T-helper 17 cell (primary cell): ENCODE results near the gene THOC1. TPM values are rescaled to one million over a fixed set of nuclear protein-coding genes. Genes with fewer than 3 reads are reported as not detected.

Experiments
- ATAC-seq: fragments of 150-1000 bp; cut with Tn5 transposase; 2 replicates; pipeline ENCODE4 v1.10.0; 2021; ENCODE audit warnings: mild to moderate bottlenecking, moderate library complexity
- DNase-seq, 3 donors: peaks; one replicate each; pipeline versions ENCODE4 v3.0.0 to v3.0.0-alpha.2; 2020 to 2021
- H3K9me3 ChIP-seq: one replicate; pipeline ENCODE4 v1.7.0; 2013; ENCODE audit warnings: low read length, mild to moderate bottlenecking; ENCODE audit not compliant: control insufficient read depth, poor library complexity, severe bottlenecking
- H3K27ac Mint-ChIP-seq: one replicate; pipeline ENCODE4 v1.8.0; 2022; ENCODE audit warnings: mild to moderate bottlenecking, moderate library complexity, mixed read lengths
- H3K27me3 Mint-ChIP-seq: one replicate; pipeline ENCODE4 v1.8.0; 2022; ENCODE audit warnings: mixed read lengths
- H3K36me3 Mint-ChIP-seq: one replicate; pipeline ENCODE4 v1.8.0; 2022; ENCODE audit warnings: low read depth, mixed read lengths
- H3K4me1 Mint-ChIP-seq: one replicate; pipeline ENCODE4 v1.8.0; 2022; ENCODE audit warnings: mild to moderate bottlenecking, mixed read lengths
- H3K4me3 Mint-ChIP-seq: one replicate; pipeline ENCODE4 v1.8.0; 2022; ENCODE audit warnings: mild to moderate bottlenecking, moderate library complexity, mixed read lengths
- total RNA-seq, 4 donors: library from RNA in 2 of 4; stranded (reverse) in 2 of 4; gene quantifications; one replicate each; pipeline ENCODE4 v1.2.3 and lab custom pipeline; 2022 to 2026

The THOC1 gene
- total RNA-seq, 2 donors from 2014 or later: 83.7 to 90.4 TPM

DNA sequence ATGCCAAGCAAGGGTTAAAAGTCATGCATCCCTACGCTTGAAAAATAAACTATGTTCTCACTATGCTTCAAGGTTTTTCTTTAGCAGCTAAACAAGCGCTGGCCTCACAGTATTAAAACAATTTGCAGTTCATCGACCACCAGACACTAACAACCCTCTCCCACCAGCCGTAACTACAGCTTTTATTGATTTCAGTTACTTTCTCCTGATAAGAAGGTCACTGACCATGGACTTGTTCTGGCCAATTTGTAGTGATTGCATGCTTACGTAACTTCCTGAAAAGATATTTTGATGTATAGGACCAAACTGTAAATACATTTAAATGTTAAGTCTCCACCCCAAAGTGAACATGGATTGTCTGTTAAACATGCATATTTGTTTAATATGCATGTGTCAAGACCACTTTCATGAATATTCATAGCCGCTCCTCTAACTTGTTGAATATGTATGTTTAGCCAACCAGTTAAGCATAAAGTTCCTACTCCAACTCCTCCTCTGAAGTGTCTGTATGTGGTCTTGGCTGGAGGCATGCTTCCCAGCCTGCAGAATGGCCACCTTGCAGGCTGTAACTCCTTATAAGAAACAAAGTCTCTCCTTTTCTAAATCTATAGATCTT lies 1.7 kb upstream of the THOC1 start:
- Mint-ChIP-seq H3K36me3 (peaks cover 3% of the 10 kb centered on the region), H3K4me1 (peaks cover 27% of the 10 kb centered on the region), H3K27me3 (no peaks in the 10 kb centered on the region), H3K4me3 (peak overlapping the region; percentile 57), H3K27ac (no peak overlapping the region)
- no peak for DNase-seq
- no peaks in the 10 kb centered on the region for H3K9me3 ChIP-seq
- no peak for ATAC-seq

DNA sequence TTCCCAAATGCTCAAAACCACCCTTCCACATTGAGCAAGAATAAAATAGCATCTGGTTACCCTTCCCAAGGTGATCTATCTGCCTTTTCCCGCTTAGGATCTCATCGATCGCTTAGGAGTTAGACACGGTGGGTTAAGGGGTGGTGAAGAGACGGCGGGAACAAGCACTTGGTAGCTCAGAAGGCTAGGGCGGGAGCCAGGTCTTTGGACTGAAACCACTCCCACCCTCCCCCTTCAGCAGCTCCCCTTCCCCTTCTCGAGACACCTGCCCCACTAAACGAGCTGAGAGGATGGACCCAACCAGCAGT lies 513 bp downstream of the THOC1 start:
- H3K9me3 ChIP-seq: no peaks in the 10 kb centered on the region
- ATAC-seq (no peak), DNase-seq (no peak)
- Mint-ChIP-seq H3K27ac (peak overlapping the region; percentile 100), H3K27me3 (no peaks in the 10 kb centered on the region), H3K4me1 (peaks cover 35% of the 10 kb centered on the region), H3K36me3 (peaks cover 9% of the 10 kb centered on the region), H3K4me3 (peak overlapping the region; percentile 99)

DNA sequence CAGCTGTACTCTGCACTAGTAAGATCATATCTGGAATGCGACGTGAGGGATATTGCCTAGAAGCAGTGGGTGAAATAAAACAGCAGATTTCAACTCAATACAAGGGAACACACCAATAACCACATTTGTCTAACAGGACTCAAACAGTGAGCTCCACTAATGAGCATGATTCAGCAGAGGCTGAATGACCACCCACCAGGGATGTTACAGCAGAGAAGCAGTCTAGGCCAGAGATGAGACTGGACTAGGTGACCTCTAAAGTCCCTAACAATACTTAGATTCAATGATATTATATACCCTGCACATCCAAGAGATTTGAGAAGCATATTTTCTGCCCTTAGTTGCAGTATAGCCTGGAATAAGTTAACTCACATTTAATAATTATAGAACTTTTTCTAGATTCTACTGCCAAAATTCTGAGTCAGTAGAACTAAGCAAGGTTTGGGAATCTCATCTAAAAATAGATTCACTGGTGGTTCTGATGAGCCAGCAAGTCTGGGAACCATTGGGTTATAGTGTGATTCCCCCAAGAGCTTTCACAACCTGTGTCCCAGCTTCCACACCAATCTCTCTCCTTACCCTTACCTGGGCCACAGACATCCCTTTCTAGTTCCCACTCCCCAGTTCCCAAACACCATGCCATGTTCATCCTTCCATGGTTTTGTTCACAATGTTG lies 6.3 kb downstream of the THOC1 start:
- peak overlapping the region; percentile 29 for H3K27ac Mint-ChIP-seq
- DNase-seq: no peak
- peaks cover 19% of the 10 kb centered on the region for H3K36me3 Mint-ChIP-seq
- H3K4me1 Mint-ChIP-seq: peaks cover 25% of the 10 kb centered on the region
- H3K9me3 ChIP-seq: no peaks in the 10 kb centered on the region
- H3K27me3 Mint-ChIP-seq: no peaks in the 10 kb centered on the region
- no peak for ATAC-seq
- H3K4me3 Mint-ChIP-seq: no peak overlapping the region

DNA sequence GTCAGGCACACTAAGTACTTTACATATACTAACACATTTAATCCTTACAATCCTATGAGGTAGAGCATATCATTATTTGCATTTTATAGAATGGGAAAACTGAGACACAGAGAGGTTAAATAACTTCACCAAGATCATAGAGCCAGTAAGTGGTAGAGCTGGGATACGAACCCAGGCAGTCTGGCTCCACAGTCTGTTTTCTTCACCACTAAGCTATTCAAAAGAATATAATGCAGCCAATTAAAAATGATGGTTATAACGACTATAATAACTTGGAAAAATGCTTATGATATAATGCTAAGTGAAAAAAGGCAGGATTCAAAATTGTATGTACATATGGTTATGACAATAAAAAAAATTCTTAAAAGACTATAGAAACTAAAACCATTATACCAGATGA lies 7.3 kb downstream of the THOC1 start:
- ATAC-seq: no peak
- Mint-ChIP-seq H3K27ac (no peak overlapping the region), H3K36me3 (peaks cover 16% of the 10 kb centered on the region), H3K4me3 (no peak overlapping the region), H3K4me1 (peaks cover 18% of the 10 kb centered on the region), H3K27me3 (no peaks in the 10 kb centered on the region)
- no peak for DNase-seq
- no peaks in the 10 kb centered on the region for H3K9me3 ChIP-seq

DNA sequence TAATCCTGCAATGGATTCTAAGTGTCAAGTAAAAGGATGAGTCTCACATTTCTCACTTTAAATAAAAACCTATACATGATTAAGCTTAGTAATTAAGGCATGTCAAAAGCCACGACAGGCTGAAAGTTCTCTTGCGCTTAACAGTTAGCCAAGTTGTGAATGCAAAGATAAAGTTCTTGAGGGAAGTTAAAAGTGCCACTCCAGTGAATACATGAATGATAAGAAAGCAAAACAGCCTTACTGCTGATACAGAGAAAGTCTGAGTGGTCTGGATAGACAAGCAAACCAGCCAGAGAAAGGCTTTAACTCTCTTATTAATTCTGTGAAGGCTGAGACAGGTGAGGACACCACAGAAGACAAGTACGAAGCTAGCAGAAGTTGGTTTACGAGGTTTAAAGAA lies 12.7 kb downstream of the THOC1 start:
- H3K9me3 ChIP-seq: no peaks in the 10 kb centered on the region
- Mint-ChIP-seq H3K36me3 (peaks cover 20% of the 10 kb centered on the region), H3K4me1 (peaks cover 6% of the 10 kb centered on the region), H3K4me3 (no peak overlapping the region), H3K27ac (no peak overlapping the region), H3K27me3 (no peaks in the 10 kb centered on the region)
- DNase-seq: no peak
- no peak for ATAC-seq

DNA sequence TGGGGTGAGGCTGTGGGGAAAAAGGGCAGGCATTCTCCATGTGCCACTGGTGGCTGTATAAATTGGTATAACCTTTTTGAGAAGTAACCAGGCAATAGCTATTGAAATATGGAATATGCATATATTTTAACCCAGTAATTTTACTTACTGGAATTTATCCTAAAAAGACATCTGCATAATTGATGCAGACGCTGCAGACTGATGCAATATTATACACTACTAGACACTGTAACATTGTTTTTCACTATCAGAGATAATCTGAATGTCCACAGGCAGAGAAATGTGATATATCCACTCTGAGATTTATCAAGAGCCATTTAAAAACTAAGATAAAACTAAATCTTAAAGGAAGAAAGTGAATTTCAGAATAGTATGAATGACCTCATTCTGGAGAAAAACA lies 14.7 kb downstream of the THOC1 start:
- Mint-ChIP-seq H3K27me3 (no peaks in the 10 kb centered on the region), H3K4me3 (no peak overlapping the region), H3K36me3 (peaks cover 16% of the 10 kb centered on the region), H3K4me1 (peaks cover 2% of the 10 kb centered on the region), H3K27ac (no peak overlapping the region)
- H3K9me3 ChIP-seq: no peaks in the 10 kb centered on the region
- DNase-seq (no peak), ATAC-seq (no peak)

DNA sequence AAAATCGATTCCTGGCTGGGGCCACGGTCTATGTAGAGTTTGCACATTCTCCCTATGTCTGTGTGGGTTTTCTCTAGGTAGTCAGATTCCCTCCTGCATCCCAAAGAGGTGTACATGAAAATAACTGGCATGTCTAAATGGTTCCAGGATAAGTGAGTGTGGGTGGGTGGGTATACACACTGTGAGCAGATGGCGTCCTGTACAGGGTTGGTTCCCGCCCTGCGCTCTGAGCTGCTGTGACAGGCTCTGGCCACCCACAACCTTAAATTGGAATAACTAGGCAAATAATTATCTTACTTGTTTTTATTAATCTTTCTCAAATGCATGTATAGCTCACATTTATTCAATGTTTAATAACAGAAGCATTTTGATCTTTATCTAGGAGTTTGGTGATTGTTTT lies 16.3 kb downstream of the THOC1 start:
- Mint-ChIP-seq H3K4me3 (no peak overlapping the region), H3K27ac (no peak overlapping the region), H3K27me3 (no peaks in the 10 kb centered on the region), H3K4me1 (no peaks in the 10 kb centered on the region), H3K36me3 (peaks cover 11% of the 10 kb centered on the region)
- ATAC-seq (no peak), DNase-seq (no peak)
- H3K9me3 ChIP-seq: no peaks in the 10 kb centered on the region

DNA sequence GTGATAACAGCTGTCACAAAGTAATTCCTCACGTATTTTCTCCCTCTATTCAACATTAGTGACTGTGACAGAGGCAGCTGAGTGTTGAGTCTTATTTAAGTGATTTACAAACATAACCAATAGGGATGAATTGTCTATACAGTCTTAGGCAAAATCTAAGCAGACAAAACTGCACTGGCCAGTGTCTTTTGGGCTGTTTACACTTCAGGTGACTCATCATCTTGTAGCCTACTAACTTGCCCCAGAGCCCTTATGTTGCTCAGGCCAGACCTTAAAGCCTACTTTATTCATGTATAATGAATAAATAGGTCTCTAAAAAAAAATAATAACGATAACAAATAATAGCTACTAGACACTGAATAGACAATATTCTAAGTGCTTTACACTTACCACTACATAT lies 17.2 kb downstream of the THOC1 start:
- no peak for ATAC-seq
- H3K4me1 Mint-ChIP-seq: no peaks in the 10 kb centered on the region
- no peaks in the 10 kb centered on the region for H3K9me3 ChIP-seq
- H3K27me3 Mint-ChIP-seq: no peaks in the 10 kb centered on the region
- H3K36me3 Mint-ChIP-seq: peaks cover 11% of the 10 kb centered on the region
- no peak for DNase-seq
- peak overlapping the region; percentile 4 for H3K27ac Mint-ChIP-seq
- H3K4me3 Mint-ChIP-seq: no peak overlapping the region

DNA sequence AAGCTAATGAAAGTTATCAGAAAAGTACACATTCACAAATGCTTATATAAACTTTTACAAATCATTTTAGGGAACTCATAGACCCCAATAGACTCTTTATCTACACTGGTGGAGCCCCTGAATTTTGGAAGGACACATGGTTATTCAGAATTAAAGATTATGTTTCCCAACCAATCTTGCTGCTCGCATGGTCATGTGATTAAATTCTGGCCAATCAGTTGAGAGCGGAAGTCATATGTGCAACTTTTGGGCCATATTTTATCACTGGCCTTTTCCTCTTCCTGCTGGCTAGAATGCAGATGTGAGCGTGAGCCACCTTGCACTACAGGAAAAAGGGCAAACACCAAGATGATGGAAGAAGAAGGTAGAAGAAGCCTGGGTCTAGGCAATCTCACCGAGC lies 19.8 kb downstream of the THOC1 start:
- peaks cover 22% of the 10 kb centered on the region for H3K36me3 Mint-ChIP-seq
- H3K27me3 Mint-ChIP-seq: no peaks in the 10 kb centered on the region
- no peak overlapping the region for H3K4me3 Mint-ChIP-seq
- no peak for ATAC-seq
- no peak for DNase-seq
- no peaks in the 10 kb centered on the region for H3K9me3 ChIP-seq
- no peak overlapping the region for H3K27ac Mint-ChIP-seq
- H3K4me1 Mint-ChIP-seq: peaks cover 2% of the 10 kb centered on the region

DNA sequence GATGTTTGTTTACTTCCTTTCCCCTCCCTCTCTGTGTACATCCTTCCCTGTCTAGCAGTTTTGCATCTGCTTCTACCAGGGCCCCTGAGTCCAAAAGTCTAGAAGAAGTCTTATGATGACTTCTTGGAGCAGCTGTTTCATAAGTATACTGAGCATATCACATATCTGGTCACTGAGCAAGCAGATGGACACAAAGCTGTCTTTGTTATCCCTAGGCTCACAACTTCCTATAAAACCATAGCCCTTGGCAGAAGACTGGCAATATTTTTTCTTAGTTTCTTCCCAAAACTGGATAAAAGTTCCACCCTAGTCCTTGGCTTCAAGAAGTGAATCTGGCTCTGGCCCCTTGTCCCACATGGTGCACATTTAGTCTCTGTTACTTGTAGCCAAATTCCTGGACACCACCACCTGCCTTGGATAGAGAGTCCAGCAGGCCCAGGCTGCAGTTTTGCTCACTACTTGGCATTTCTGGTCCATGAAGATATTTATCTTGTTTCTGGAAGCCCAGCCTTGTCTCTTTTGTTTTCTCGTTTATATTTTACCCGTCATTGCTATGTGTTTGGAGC lies 22.5 kb downstream of the THOC1 start:
- H3K9me3 ChIP-seq: no peaks in the 10 kb centered on the region
- DNase-seq: no peak
- Mint-ChIP-seq H3K27ac (no peak overlapping the region), H3K36me3 (peaks cover 15% of the 10 kb centered on the region), H3K27me3 (no peaks in the 10 kb centered on the region), H3K4me3 (no peak overlapping the region), H3K4me1 (peaks cover 2% of the 10 kb centered on the region)
- no peak for ATAC-seq

DNA sequence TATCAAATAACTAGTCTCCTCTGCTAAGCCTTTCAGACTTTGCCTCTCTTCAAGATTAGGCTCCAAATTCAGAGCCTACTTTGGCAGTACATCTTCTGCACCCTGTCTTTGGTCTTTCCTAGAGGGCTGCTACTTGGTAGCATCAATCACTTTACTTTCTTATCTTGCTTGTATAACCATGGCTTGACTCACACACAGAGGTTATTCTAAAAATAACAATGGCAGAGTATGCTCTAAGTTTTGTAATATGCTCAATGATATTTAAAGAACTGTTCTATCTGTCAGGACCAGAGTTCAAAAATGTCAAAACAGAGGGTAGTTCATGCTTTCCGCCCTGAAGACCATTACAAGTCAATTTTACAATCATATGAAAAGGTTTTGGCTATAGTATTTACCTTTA lies 27.7 kb downstream of the THOC1 start:
- Mint-ChIP-seq H3K4me3 (no peak overlapping the region), H3K27ac (no peak overlapping the region), H3K36me3 (peaks cover 9% of the 10 kb centered on the region), H3K4me1 (peaks cover 2% of the 10 kb centered on the region), H3K27me3 (no peaks in the 10 kb centered on the region)
- H3K9me3 ChIP-seq: no peaks in the 10 kb centered on the region
- no peak for DNase-seq
- ATAC-seq: no peak

DNA sequence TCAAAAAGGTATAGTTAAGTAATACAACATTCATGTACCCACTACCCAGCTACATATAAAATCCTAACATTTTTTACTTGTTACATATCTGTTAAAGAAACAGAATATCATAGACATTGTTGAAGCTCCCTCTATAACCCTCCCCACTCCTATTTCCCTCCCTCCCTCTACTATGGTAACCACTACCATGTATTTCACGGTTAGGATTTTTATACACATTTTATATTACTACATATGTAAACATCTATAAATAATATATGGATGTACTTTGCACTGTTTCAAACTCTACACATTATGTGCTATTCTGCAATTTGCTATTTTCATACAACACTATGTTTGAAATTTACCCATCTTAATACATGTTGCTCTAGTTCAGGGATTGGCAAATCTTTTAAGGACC lies 36.3 kb downstream of the THOC1 start:
- ATAC-seq: no peak
- no peaks in the 10 kb centered on the region for H3K9me3 ChIP-seq
- peaks cover 2% of the 10 kb centered on the region for H3K36me3 Mint-ChIP-seq
- H3K4me1 Mint-ChIP-seq: peaks cover 3% of the 10 kb centered on the region
- no peak overlapping the region for H3K27ac Mint-ChIP-seq
- no peaks in the 10 kb centered on the region for H3K27me3 Mint-ChIP-seq
- H3K4me3 Mint-ChIP-seq: no peak overlapping the region
- DNase-seq: no peak

DNA sequence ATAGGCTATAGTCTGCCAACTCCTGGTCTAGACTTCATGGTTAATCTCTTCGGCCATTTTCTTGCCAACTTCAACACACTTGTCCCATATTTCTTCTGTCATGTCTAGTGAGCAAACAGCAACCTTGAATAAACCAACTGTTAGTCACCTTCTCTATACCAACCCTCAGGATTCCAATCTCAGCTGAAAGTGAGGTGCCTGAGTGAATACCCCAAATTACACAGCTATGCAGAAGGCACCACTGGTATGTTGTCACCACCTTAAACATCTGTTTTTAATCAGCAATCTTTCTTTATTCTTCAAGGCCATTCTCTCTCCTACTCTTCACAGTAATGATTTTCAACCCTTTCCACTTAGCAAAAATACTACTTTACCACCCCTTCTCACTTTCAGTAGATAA lies 39.3 kb downstream of the THOC1 start:
- no peaks in the 10 kb centered on the region for H3K9me3 ChIP-seq
- Mint-ChIP-seq H3K4me1 (peaks cover 3% of the 10 kb centered on the region), H3K36me3 (peaks cover 4% of the 10 kb centered on the region), H3K27ac (peak overlapping the region; percentile 55), H3K4me3 (no peak overlapping the region), H3K27me3 (no peaks in the 10 kb centered on the region)
- ATAC-seq (no peak), DNase-seq (no peak)

DNA sequence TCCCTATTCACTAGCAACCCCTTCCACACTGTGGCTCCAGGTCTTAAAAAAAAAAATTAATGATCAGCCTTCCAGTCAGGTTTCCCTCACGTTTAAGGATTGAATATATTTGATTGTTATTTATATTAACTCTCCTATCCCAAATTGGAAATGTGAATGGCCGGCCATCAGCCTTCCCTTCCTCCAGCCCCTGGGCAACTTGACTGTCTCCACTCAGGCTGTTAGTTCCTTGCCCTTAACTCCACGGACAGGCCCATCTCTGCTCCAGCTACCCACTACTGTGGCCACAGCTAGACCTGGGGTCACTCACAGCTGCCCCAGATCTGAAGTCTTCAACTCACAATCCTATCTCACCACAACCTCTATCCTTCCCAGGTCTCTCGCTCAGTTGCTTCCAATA lies 39.9 kb downstream of the THOC1 start:
- no peak for ATAC-seq
- H3K4me1 Mint-ChIP-seq: peaks cover 3% of the 10 kb centered on the region

More for the DNA sequence above, 39.9 kb downstream of the THOC1 start:
- DNase-seq: no peak
- no peak overlapping the region for H3K4me3 Mint-ChIP-seq
- H3K27ac Mint-ChIP-seq: peak overlapping the region; percentile 55
- H3K27me3 Mint-ChIP-seq: no peaks in the 10 kb centered on the region
- peaks cover 4% of the 10 kb centered on the region for H3K36me3 Mint-ChIP-seq
- H3K9me3 ChIP-seq: no peaks in the 10 kb centered on the region
